Activated naive CD4-positive, alpha-beta T cell treated with anti-CD3 and anti-CD28 coated beads, Interleukin-2, amount 10 ng/mL, durations not matched to agents 7 days and 5 days (primary cell): ENCODE measurements around the gene CYP1A2.
A peak's percentile ranks its signal among the peaks of the same experiment; 100 is the strongest.

Experiments used
- CTCF ChIA-PET: fragments of 350-600 bp; sonication (Branson Sonifier 250); formaldehyde crosslinking; loops from one replicate; lab custom pipeline; 2021; ENCODE audit warnings: antibody characterized with exemption; lab: Charles Lee
- DNase-seq: peaks from one replicate; pipeline ENCODE4 v3.0.0-alpha.2; 2020
- H3K27ac Mint-ChIP-seq: one replicate; pipeline ENCODE4 v1.8.0; 2021; ENCODE audit warnings: mild to moderate bottlenecking, moderate library complexity, mixed read lengths
- H3K27me3 Mint-ChIP-seq: one replicate; pipeline ENCODE4 v1.8.0; 2021; ENCODE audit warnings: mild to moderate bottlenecking, mixed read lengths
- H3K36me3 Mint-ChIP-seq: one replicate; pipeline ENCODE4 v1.8.0; 2021; ENCODE audit warnings: mixed read lengths
- H3K4me1 Mint-ChIP-seq: one replicate; pipeline ENCODE4 v1.8.0; 2021; ENCODE audit warnings: mixed read lengths
- H3K4me3 Mint-ChIP-seq: one replicate; pipeline ENCODE4 v1.8.0; 2021; ENCODE audit warnings: mild to moderate bottlenecking, moderate library complexity, mixed read lengths
- H3K9me3 Mint-ChIP-seq: one replicate; pipeline ENCODE4 v1.8.0; 2021; ENCODE audit warnings: mixed read lengths

The CYP1A2 gene

DNA sequence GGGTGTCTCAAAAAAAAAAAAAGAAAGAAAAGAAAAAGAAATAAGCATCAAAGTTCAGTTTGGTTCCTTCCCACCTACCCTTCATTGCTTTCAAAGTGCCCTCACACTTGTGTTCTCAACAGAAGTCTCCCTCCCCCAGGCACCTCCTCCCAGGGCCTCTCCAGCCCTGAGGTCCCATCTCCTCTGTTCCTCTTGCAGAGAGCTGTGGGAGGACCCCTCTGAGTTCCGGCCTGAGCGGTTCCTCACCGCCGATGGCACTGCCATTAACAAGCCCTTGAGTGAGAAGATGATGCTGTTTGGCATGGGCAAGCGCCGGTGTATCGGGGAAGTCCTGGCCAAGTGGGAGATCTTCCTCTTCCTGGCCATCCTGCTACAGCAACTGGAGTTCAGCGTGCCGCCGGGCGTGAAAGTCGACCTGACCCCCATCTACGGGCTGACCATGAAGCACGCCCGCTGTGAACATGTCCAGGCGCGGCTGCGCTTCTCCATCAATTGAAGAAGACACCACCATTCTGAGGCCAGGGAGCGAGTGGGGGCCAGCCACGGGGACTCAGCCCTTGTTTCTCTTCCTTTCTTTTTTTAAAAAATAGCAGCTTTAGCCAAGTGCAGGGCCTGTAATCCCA is 6.1 kb downstream of the CYP1A2 start:
- Mint-ChIP-seq H3K27ac (no peak overlapping the region), H3K27me3 (peaks cover 36% of the 10 kb centered on the region), H3K36me3 (no peaks in the 10 kb centered on the region), H3K4me3 (no peak overlapping the region), H3K9me3 (no peaks in the 10 kb centered on the region), H3K4me1 (no peaks in the 10 kb centered on the region)
- no peak for DNase-seq
- CTCF ChIA-PET, result no interaction called here

DNA sequence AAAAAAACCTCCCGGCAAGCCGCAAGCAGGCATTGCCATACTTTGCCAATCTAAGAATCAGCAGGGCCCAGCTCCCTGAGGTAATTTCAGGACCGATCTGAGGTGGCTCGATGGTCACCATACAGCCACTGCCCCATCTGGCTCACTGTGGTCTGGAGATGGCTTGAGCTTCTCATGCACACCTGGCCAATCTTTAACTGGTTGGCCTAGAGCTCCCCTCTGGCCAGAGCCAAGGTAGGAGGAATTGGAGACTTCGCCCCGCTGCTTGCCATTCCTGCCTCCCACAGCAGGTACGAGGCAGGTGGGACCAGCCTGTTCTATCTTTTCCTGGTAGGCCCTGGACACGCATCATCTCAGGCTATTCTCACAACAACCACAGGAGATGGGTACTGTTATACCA is 10.1 kb downstream of the CYP1A2 start:
- CTCF ChIA-PET, result interaction anchor here (1.2 to 2.8 kb wide), 3 partner anchors 10 to 123 kb away, joined by 3 to 14 read pairs (median 5); no protein-coding TSS in a partner anchor
- Mint-ChIP-seq H3K4me3 (no peak overlapping the region), H3K36me3 (no peaks in the 10 kb centered on the region), H3K9me3 (no peaks in the 10 kb centered on the region), H3K4me1 (peaks cover 17% of the 10 kb centered on the region), H3K27me3 (peaks cover 45% of the 10 kb centered on the region), H3K27ac (no peak overlapping the region)
- no peak for DNase-seq

GRCh38 chr15:74762791-74763150 is 14.1 kb downstream of the CYP1A2 start:
- Mint-ChIP-seq H3K27me3 (peaks cover 32% of the 10 kb centered on the region), H3K4me1 (peaks cover 17% of the 10 kb centered on the region), H3K4me3 (no peak overlapping the region), H3K36me3 (no peaks in the 10 kb centered on the region), H3K9me3 (no peaks in the 10 kb centered on the region), H3K27ac (no peak overlapping the region)
- no peak for DNase-seq
- CTCF ChIA-PET, result interaction anchor here (0.7 to 2.5 kb wide), 6 partner anchors 8 to 131 kb away, joined by 3 to 18 read pairs (median 4); no protein-coding TSS in a partner anchor

DNA sequence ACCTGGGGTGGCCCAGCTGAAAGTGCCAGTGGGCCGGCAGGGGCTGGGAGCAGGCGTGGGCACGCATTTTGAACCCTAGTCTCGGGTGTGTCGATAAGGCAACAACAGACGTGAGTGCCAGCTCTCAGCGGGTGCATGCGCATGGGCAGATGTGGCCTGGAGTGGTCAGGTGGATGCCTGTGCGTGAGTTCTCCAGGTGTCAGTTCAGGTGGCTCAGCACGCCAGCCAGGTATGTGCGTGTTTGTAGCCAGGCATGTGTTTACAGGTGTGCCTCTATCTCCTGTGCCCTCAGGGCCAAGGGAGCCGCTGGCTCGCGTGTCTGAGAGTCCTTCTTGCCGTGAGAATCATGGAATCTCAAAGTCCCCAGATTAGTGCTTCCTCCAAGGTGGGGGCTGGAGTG is 14.8 kb downstream of the CYP1A2 start:
- no peak for DNase-seq
- no peak overlapping the region for H3K27ac Mint-ChIP-seq
- no peak overlapping the region for H3K4me3 Mint-ChIP-seq
- peaks cover 17% of the 10 kb centered on the region for H3K4me1 Mint-ChIP-seq
- H3K36me3 Mint-ChIP-seq, result no peaks in the 10 kb centered on the region
- CTCF ChIA-PET, result interaction anchor here (0.7 to 2.5 kb wide), 5 partner anchors 8 to 131 kb away, joined by 3 to 18 read pairs (median 4); no protein-coding TSS in a partner anchor
- peaks cover 34% of the 10 kb centered on the region for H3K27me3 Mint-ChIP-seq
- no peaks in the 10 kb centered on the region for H3K9me3 Mint-ChIP-seq

GRCh38 chr15:74767167-74768098 is 18.8 kb downstream of the CYP1A2 start:
- CTCF ChIA-PET, result interaction anchor here (1.7 to 23.0 kb wide), 13 partner anchors 9 to 183 kb away, joined by 5 to 880 read pairs (median 21); partner anchors contain the start of gene CSK
- no peak for DNase-seq
- no peaks in the 10 kb centered on the region for H3K36me3 Mint-ChIP-seq
- H3K4me1 Mint-ChIP-seq, result peaks cover 33% of the 10 kb centered on the region
- H3K27me3 Mint-ChIP-seq, result peaks cover 38% of the 10 kb centered on the region
- no peaks in the 10 kb centered on the region for H3K9me3 Mint-ChIP-seq
- no peak overlapping the region for H3K27ac Mint-ChIP-seq
- H3K4me3 Mint-ChIP-seq, result no peak overlapping the region

- DNase-seq, result no peak
- CTCF ChIA-PET, result interaction anchor here (0.6 to 23.0 kb wide), 25 partner anchors 8 to 306 kb away, joined by 3 to 880 read pairs (median 8); partner anchors contain the start of gene CSK
- H3K27me3 Mint-ChIP-seq, result peaks cover 34% of the 10 kb centered on the region
- no peaks in the 10 kb centered on the region for H3K36me3 Mint-ChIP-seq
- no peak overlapping the region for H3K27ac Mint-ChIP-seq
- H3K4me3 Mint-ChIP-seq, result no peak overlapping the region
- H3K4me1 Mint-ChIP-seq, result peaks cover 33% of the 10 kb centered on the region
- H3K9me3 Mint-ChIP-seq, result no peaks in the 10 kb centered on the region
Observed at GRCh38 chr15:74768099-74768770, 19.6 kb downstream of the CYP1A2 start.

GRCh38 chr15:74768771-74769342 is 20.2 kb downstream of the CYP1A2 start:
- H3K9me3 Mint-ChIP-seq, result no peaks in the 10 kb centered on the region
- H3K36me3 Mint-ChIP-seq, result no peaks in the 10 kb centered on the region
- peaks cover 28% of the 10 kb centered on the region for H3K27me3 Mint-ChIP-seq
- H3K27ac Mint-ChIP-seq, result no peak overlapping the region
- peaks cover 39% of the 10 kb centered on the region for H3K4me1 Mint-ChIP-seq
- CTCF ChIA-PET, result interaction anchor here (0.6 to 23.0 kb wide), 32 partner anchors 9 to 387 kb away, joined by 3 to 880 read pairs (median 5); partner anchors contain the start of gene CSK
- peak; percentile 81 for DNase-seq
- H3K4me3 Mint-ChIP-seq, result no peak overlapping the region

DNA sequence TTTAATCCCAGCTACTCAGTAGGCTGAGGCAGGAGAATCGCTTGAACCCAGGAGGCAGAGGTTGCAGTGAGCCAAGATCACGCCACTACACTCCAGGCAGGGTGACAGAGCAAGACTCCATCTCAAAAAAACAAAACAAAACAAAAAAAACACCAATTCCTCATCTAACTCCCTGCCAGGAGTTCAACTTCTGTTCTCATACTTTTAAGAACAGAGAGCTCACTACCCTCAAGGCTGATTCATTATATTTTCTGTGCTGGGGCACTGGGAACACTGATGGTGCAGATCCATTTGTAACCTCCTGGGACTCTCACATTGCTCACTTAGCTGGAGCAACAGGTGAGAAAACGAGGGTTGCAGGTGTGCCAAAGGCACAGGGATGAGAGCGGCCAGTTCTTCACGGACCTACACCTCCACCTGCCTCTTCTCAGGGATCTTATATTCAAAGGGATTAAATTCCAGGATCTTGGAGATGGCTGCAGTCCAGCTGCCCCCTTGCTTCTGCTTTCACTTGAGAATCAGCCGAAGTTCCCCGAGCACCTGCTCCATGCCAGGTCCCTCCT is 20.9 kb downstream of the CYP1A2 start:
- Mint-ChIP-seq H3K4me1 (peaks cover 45% of the 10 kb centered on the region), H3K27me3 (peaks cover 28% of the 10 kb centered on the region), H3K9me3 (no peaks in the 10 kb centered on the region), H3K27ac (no peak overlapping the region), H3K36me3 (no peaks in the 10 kb centered on the region), H3K4me3 (no peak overlapping the region)
- no peak for DNase-seq
- CTCF ChIA-PET, result interaction anchor here (0.6 to 23.0 kb wide), 34 partner anchors 8 to 387 kb away, joined by 3 to 880 read pairs (median 6); partner anchors contain the start of genes CSK and RPP25

- Mint-ChIP-seq H3K27me3 (peaks cover 28% of the 10 kb centered on the region), H3K4me3 (no peak overlapping the region), H3K36me3 (no peaks in the 10 kb centered on the region), H3K9me3 (no peaks in the 10 kb centered on the region), H3K27ac (no peak overlapping the region), H3K4me1 (peaks cover 49% of the 10 kb centered on the region)
- DNase-seq, result no peak
- CTCF ChIA-PET, result interaction anchor here (0.6 to 23.0 kb wide), 37 partner anchors 7 to 397 kb away, joined by 3 to 880 read pairs (median 5); partner anchors contain the start of genes CSK, EDC3, FAM219B and RPP25
Observed at GRCh38 chr15:74770211-74770903, 21.7 kb downstream of the CYP1A2 start.

- CTCF ChIA-PET, result interaction anchor here (1.2 to 23.0 kb wide), 8 partner anchors 9 to 177 kb away, joined by 4 to 880 read pairs (median 74); partner anchors contain the start of gene CSK
- DNase-seq, result no peak
- Mint-ChIP-seq H3K27ac (peak overlapping the region; percentile 45), H3K4me1 (peaks cover 79% of the 10 kb centered on the region), H3K9me3 (no peaks in the 10 kb centered on the region), H3K27me3 (peaks cover 20% of the 10 kb centered on the region), H3K36me3 (peaks cover 2% of the 10 kb centered on the region), H3K4me3 (no peak overlapping the region)
Observed at GRCh38 chr15:74773329-74773728, 24.7 kb downstream of the CYP1A2 start.

- peaks cover 80% of the 10 kb centered on the region for H3K4me1 Mint-ChIP-seq
- no peak for DNase-seq
- peaks cover 17% of the 10 kb centered on the region for H3K27me3 Mint-ChIP-seq
- H3K4me3 Mint-ChIP-seq, result no peak overlapping the region
- CTCF ChIA-PET, result interaction anchor here (6.0 to 23.0 kb wide), 4 partner anchors 20 to 176 kb away, joined by 73 to 880 read pairs (median 211); no protein-coding TSS in a partner anchor
- peaks cover 2% of the 10 kb centered on the region for H3K36me3 Mint-ChIP-seq
- H3K27ac Mint-ChIP-seq, result peak overlapping the region; percentile 52
- no peaks in the 10 kb centered on the region for H3K9me3 Mint-ChIP-seq
Observed at GRCh38 chr15:74773731-74774252, 25.1 kb downstream of the CYP1A2 start.

GRCh38 chr15:74775132-74775562 is 26.5 kb downstream of the CYP1A2 start:
- DNase-seq, result no peak
- H3K4me3 Mint-ChIP-seq, result no peak overlapping the region
- peaks cover 10% of the 10 kb centered on the region for H3K27me3 Mint-ChIP-seq
- H3K36me3 Mint-ChIP-seq, result peaks cover 5% of the 10 kb centered on the region
- no peaks in the 10 kb centered on the region for H3K9me3 Mint-ChIP-seq
- CTCF ChIA-PET, result interaction anchor here (0.9 to 23.0 kb wide), 4 partner anchors 18 to 141 kb away, joined by 3 to 880 read pairs (median 179); no protein-coding TSS in a partner anchor
- peak overlapping the region; percentile 71 for H3K27ac Mint-ChIP-seq
- peaks cover 90% of the 10 kb centered on the region for H3K4me1 Mint-ChIP-seq
